IMR-90 (cell line): ENCODE data around the gene PYGB. TPM values are rescaled to one million over a fixed set of nuclear protein-coding genes. Genes with fewer than 3 reads are reported as not detected.

Experiments
- ATAC-seq: fragments of 200-7000 bp; cut with Tn5 transposase; 2 replicates; pipeline ENCODE4 v1.9.1; 2020; ENCODE audit warnings: low read depth, mild to moderate bottlenecking, moderate library complexity
- BruUV-seq: library from RNA; stranded (reverse); fragments of 400-500 nt; replicated peaks from 2 replicates; lab custom pipeline; 2021; lab: Mats Ljungman, UMichigan
- CTCF ChIA-PET: fragments of 300-600 bp; formaldehyde crosslinking; extraction: SDS; loops from one replicate; lab custom pipeline; 2021; ENCODE audit warnings: antibody characterized with exemption; lab: Yijun Ruan, JAX
- POLR2A ChIA-PET: fragments of 300-600 bp; sonication (Branson Sonifier 250); formaldehyde crosslinking; loops from one replicate; lab custom pipeline; 2022; ENCODE audit warnings: antibody characterized with exemption; ENCODE audit not compliant: unreplicated experiment; lab: Charles Lee
- DNase-seq: peaks from one replicate; pipeline ENCODE4 v3.0.0; 2013
- H2AFZ ChIP-seq: replicated peaks from 2 replicates; pipeline ENCODE3; 2013; ENCODE audit warnings: low read length, mild to moderate bottlenecking; ENCODE audit not compliant: poor library complexity
- H2AK5ac ChIP-seq: 2 replicates; pipeline ENCODE4 v1.6.1; 2013; ENCODE audit warnings: low read depth, low read length, inconsistent platforms
- H2AK9ac ChIP-seq: replicated peaks from 2 replicates; pipeline ENCODE3; 2013; ENCODE audit warnings: mild to moderate bottlenecking, low read depth, low read length, moderate library complexity; ENCODE audit not compliant: poor library complexity
- H2BK120ac ChIP-seq: 2 replicates; pipeline ENCODE4 v1.6.1; 2013; ENCODE audit warnings: low read depth, low read length, inconsistent platforms
- H2BK15ac ChIP-seq: 3 replicates; pipeline ENCODE4 v1.6.1; 2013; ENCODE audit warnings: low read depth, low read length, inconsistent platforms
- H2BK20ac ChIP-seq: 2 replicates; pipeline ENCODE4 v1.6.1; 2013; ENCODE audit warnings: low read depth, mild to moderate bottlenecking, inconsistent platforms, low read length, moderate library complexity
- H2BK5ac ChIP-seq: 2 replicates; pipeline ENCODE4 v1.6.1; 2013; ENCODE audit warnings: mild to moderate bottlenecking, low read depth, low read length, inconsistent platforms; ENCODE audit not compliant: poor library complexity, severe bottlenecking
- H3K14ac ChIP-seq: replicated peaks from 2 replicates; pipeline ENCODE4 v1.6.1; 2013; ENCODE audit warnings: low read depth, low read length, inconsistent platforms
- H3K18ac ChIP-seq: 2 replicates; pipeline ENCODE4 v1.6.1; 2013; ENCODE audit warnings: low read depth, low read length, control low read depth
- H3K23ac ChIP-seq: 2 replicates; pipeline ENCODE4 v1.6.1; 2013; ENCODE audit warnings: low read depth, low read length, inconsistent platforms
- H3K27ac ChIP-seq: 2 replicates; pipeline ENCODE4 v1.5.1; 2013; ENCODE audit warnings: mild to moderate bottlenecking, control low read depth, low read length; ENCODE audit not compliant: insufficient read depth
- H3K27me3 ChIP-seq: 2 replicates; pipeline ENCODE4 v1.6.1; 2013; ENCODE audit warnings: low read length; ENCODE audit not compliant: control insufficient read depth, insufficient read depth
- H3K36me3 ChIP-seq: 2 replicates; pipeline ENCODE4 v1.6.1; 2013; ENCODE audit warnings: low read length, mixed read lengths; ENCODE audit not compliant: control insufficient read depth, insufficient read depth
- H3K4ac ChIP-seq: 2 replicates; pipeline ENCODE4 v1.6.1; 2013; ENCODE audit warnings: low read depth, low read length, inconsistent platforms
- H3K4me1 ChIP-seq: 2 replicates; pipeline ENCODE4 v1.6.1; 2013; ENCODE audit warnings: low read length, mixed read lengths; ENCODE audit not compliant: control insufficient read depth, insufficient read depth
- H3K4me2 ChIP-seq: 2 replicates; pipeline ENCODE4 v1.6.1; 2013; ENCODE audit warnings: low read depth, mild to moderate bottlenecking, control low read depth, low read length, moderate library complexity
- H3K4me3 ChIP-seq: 2 replicates; pipeline ENCODE4 v1.5.1; 2013; ENCODE audit warnings: low read depth, mild to moderate bottlenecking, control low read depth, low read length, moderate library complexity; ENCODE audit not compliant: insufficient read depth
- H3K56ac ChIP-seq: 2 replicates; pipeline ENCODE4 v1.6.1; 2013; ENCODE audit warnings: low read length, inconsistent platforms; ENCODE audit not compliant: insufficient read depth; ENCODE audit errors: extremely low read depth
- H3K79me1 ChIP-seq, 2 experiments: 2 replicates each; pipeline ENCODE4 v1.6.1; 2013; ENCODE audit warnings: low read length in 2 of 2, inconsistent platforms in 1 of 2, low read depth in 1 of 2
- H3K9ac ChIP-seq: 2 replicates; pipeline ENCODE4 v1.6.1; 2013; ENCODE audit warnings: low read depth, low read length, control low read depth
- H3K9me1 ChIP-seq: 2 replicates; pipeline ENCODE4 v1.6.1; 2013; ENCODE audit warnings: low read length, inconsistent platforms; ENCODE audit not compliant: insufficient read depth
- H3K9me3 ChIP-seq: 2 replicates; pipeline ENCODE4 v1.6.1; 2013; ENCODE audit warnings: low read length; ENCODE audit not compliant: control insufficient read depth, insufficient read depth
- H4K20me1 ChIP-seq: 2 replicates; pipeline ENCODE4 v1.6.1; 2013; ENCODE audit warnings: low read length, inconsistent platforms; ENCODE audit not compliant: insufficient read depth
- H4K5ac ChIP-seq: 2 replicates; pipeline ENCODE4 v1.6.1; 2013; ENCODE audit warnings: mild to moderate bottlenecking, low read depth, low read length, control low read depth
- H4K8ac ChIP-seq, 2 experiments: 2 replicates each; pipeline ENCODE4 v1.6.1; 2013; ENCODE audit warnings: low read depth in 2 of 2, low read length in 2 of 2, control low read depth in 1 of 2, inconsistent platforms in 1 of 2
- H4K91ac ChIP-seq: 2 replicates; pipeline ENCODE4 v1.6.1; 2013; ENCODE audit warnings: low read depth, low read length, inconsistent platforms; ENCODE audit not compliant: insufficient read depth
- BHLHE40 ChIP-seq: fragments of 150-350 bp; IDR thresholded peaks from 2 replicates; pipeline ENCODE4 v1.6.1; 2016; ENCODE audit warnings: mild to moderate bottlenecking, low read depth, low read length
- CEBPB ChIP-seq: IDR thresholded peaks from 2 replicates; pipeline ENCODE4 v1.6.1; 2012; ENCODE audit warnings: low read depth, low read length, improper control_type of control experiment
- CHD1 ChIP-seq: IDR thresholded peaks from 2 replicates; pipeline ENCODE4 v1.6.1; 2012; ENCODE audit warnings: low read depth, low read length, improper control_type of control experiment
- ELK1 ChIP-seq: fragments of 150-350 bp; IDR thresholded peaks from 2 replicates; pipeline ENCODE4 v1.6.1; 2016; ENCODE audit warnings: low read depth, mild to moderate bottlenecking, low read length, moderate library complexity, borderline replicate concordance
- MXI1 ChIP-seq: IDR thresholded peaks from 2 replicates; pipeline ENCODE4 v1.6.1; 2012; ENCODE audit warnings: low read depth, mild to moderate bottlenecking, low read length, moderate library complexity, borderline replicate concordance
- NFE2L2 ChIP-seq: fragments of 150-350 bp; IDR thresholded peaks from 2 replicates; pipeline ENCODE4 v1.6.1; 2016; ENCODE audit warnings: low read depth, mild to moderate bottlenecking, low read length
- RCOR1 ChIP-seq: IDR thresholded peaks from 2 replicates; pipeline ENCODE4 v1.6.1; 2012; ENCODE audit warnings: mild to moderate bottlenecking, low read length, improper control_type of control experiment; ENCODE audit not compliant: insufficient replicate concordance
- RFX5 ChIP-seq: IDR thresholded peaks from 2 replicates; pipeline ENCODE4 v1.8.0; 2012; ENCODE audit warnings: low read depth, mild to moderate bottlenecking, low read length, moderate library complexity
- SMC3 ChIP-seq: fragments of 150-350 bp; IDR thresholded peaks from 2 replicates; pipeline ENCODE4 v1.6.1; 2016; ENCODE audit warnings: low read depth, mild to moderate bottlenecking, antibody characterized with exemption, low read length, moderate library complexity
- USF2 ChIP-seq: fragments of 150-350 bp; IDR thresholded peaks from 2 replicates; pipeline ENCODE4 v1.6.1; 2017; ENCODE audit warnings: mild to moderate bottlenecking, antibody characterized with exemption, low read length, low read depth
- WGBS, 2 experiments: methylation state at CpG; one replicate each; pipeline versions ENCODE4 v1.1.5 to v1.1.7; 2013; ENCODE audit warnings: missing lambda C conversion rate in 2 of 2; ENCODE audit not compliant: insufficient read length in 1 of 2; ENCODE audit errors: extremely low coverage in 2 of 2; 5-methylcytosine and 5-hydroxymethylcytosine counted together
- dilution Hi-C: fragments of 300-500 bp; cut with HindIII; formaldehyde crosslinking; loops from one replicate; pipeline ENCODE4 v1.14.3; 2018; ENCODE audit warnings: low sequenced_read_pairs; ENCODE audit not compliant: unreplicated experiment
- in situ Hi-C: fragments of 300-500 bp; cut with MboI; formaldehyde crosslinking; loops from 3 replicates; pipeline ENCODE4 v1.14.3; 2019; ENCODE audit warnings: low sequenced_read_pairs, inconsistent platforms, mixed read lengths
- intact Hi-C: fragments of 100-400 bp; cut with micrococcal nuclease; formaldehyde crosslinking; loops from 2 replicates; pipeline ENCODE4 v1.10.0; 2022
- polyA plus RNA-seq, 3 experiments: library from polyadenylated mRNA; depleted of rRNA; stranded (reverse); fragments of >200 nt; gene quantifications; 2 replicates each; pipeline ENCODE4 v1.2.3, GENCODE V29; 2012; ENCODE audit warnings: low replicate concordance in 1 of 3
- total RNA-seq: library from RNA; depleted of rRNA; stranded (reverse); fragments of >200 nt; gene quantifications from 2 replicates; pipeline ENCODE4 v1.2.3, GENCODE V29; 2012

The PYGB gene
- total and polyA plus RNA-seq, 2 of the 4 experiments (the other 2 are of a cell fraction): 72.4 to 83.1 TPM

GRCh38 chr20:25278636-25279361, 30.9 kb downstream of the PYGB start:
- in situ Hi-C loops: no loop called here
- Histone ChIP-seq H3K36me3 (peaks cover 76% of the 10 kb centered on the region), H2BK120ac (no peak overlapping the region), H4K20me1 (peaks cover 3% of the 10 kb centered on the region; the same call in 1 of the 2 replicates), H3K4me1 (no peaks in the 10 kb centered on the region), H3K23ac (no peak overlapping the region), H3K4me3 (no peak overlapping the region), H3K56ac (no peak overlapping the region), H2BK15ac (no peak overlapping the region), H3K18ac (no peak overlapping the region), H3K9me1 (peaks cover 3% of the 10 kb centered on the region; the same call in 1 of the 2 replicates), H3K14ac (no peak overlapping the region), H3K9me3 (no peaks in the 10 kb centered on the region), H2BK5ac (no peak overlapping the region), H3K4me2 (no peak overlapping the region), H4K8ac (no peak overlapping the region), H3K27ac (no peak overlapping the region), H2AK9ac (no peak overlapping the region), H4K5ac (no peak overlapping the region), H3K9ac (no peak overlapping the region), H3K4ac (no peak overlapping the region), H2AK5ac (no peak overlapping the region), H2BK20ac (no peak overlapping the region), H2AFZ (no peak overlapping the region), H3K27me3 (no peaks in the 10 kb centered on the region), H3K79me1 (peaks cover 0 to 9% of the 10 kb centered on the region in 2 experiments; a peak in 2 of 4 replicates), H4K91ac (no peak overlapping the region)
- CTCF ChIA-PET: no interaction called here
- ATAC-seq (no peak), DNase-seq (no peak)
- 91% methylated on average over 6 of the region's 26 CpGs; no CpG with 5 or more reads in 1 of the 2 experiments for WGBS, 2 experiments
- dilution Hi-C loops: no loop called here
- no TSS peak for BruUV-seq
- POLR2A ChIA-PET: no interaction called here
- TF ChIP-seq USF2: no peak
- TF ChIP-seq SMC3: no peak
- no peak for TF ChIP-seq RCOR1
- no peak for TF ChIP-seq BHLHE40
- TF ChIP-seq NFE2L2: no peak
- TF ChIP-seq MXI1: no peak
- no peak for TF ChIP-seq ELK1
- TF ChIP-seq CHD1: no peak
- TF ChIP-seq CEBPB: no peak
- no peak for TF ChIP-seq RFX5
- intact Hi-C loops: no loop called here
